GM10266 (cell line): ENCODE data around the gene FLII.

ENCODE experiments used
- DNase-seq: peaks from one replicate; pipeline ENCODE4 v3.0.0; 2012; ENCODE audit errors: extremely low spot score
- CTCF ChIP-seq: IDR thresholded peaks from 2 replicates; pipeline ENCODE4 v1.5.1; 2012; ENCODE audit warnings: mild to moderate bottlenecking, low read depth; ENCODE audit not compliant: control insufficient read depth, insufficient read depth; ENCODE audit errors: missing control alignments

Gene FLII

DNA sequence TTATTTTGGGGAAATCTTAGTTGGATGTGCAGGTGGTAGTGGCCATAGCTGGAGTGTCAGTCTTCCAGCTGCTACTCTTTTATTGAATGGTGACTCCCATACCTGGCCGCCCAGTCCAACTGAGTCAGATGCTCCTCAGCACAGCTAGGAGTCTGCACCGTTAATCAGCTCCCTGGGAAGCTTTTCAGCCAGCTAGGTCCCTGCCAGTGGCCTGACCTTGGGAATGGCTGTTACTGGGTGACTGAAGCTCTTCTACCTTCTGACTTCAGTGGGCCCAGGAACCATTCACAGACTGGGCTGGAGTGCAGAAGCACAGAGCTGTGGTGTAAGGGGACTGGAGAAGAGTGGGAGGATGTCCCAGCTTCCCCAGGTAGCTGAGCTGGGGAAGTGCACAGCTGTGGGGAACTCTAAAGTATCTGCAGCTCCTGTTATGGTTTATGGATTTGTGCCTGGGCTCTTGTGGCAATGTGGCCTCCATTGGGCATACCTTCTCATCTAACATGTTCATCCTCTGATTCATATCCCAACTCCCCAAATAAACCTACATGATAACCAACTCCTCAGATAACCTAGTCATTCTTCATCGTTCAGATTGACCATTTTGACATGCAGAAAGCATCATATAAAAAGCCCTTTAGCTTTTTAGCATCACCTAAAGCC lies 60.9 kb downstream of the FLII start:
- no peak for TF ChIP-seq CTCF
- DNase-seq: no peak

- no peak for DNase-seq
- no peak for TF ChIP-seq CTCF
These were observed 63.3 kb downstream of the FLII start for GRCh38 chr17:18195246-18195645.
